ENCODE results near the gene ENDOV.

ENDOV gene

DNA sequence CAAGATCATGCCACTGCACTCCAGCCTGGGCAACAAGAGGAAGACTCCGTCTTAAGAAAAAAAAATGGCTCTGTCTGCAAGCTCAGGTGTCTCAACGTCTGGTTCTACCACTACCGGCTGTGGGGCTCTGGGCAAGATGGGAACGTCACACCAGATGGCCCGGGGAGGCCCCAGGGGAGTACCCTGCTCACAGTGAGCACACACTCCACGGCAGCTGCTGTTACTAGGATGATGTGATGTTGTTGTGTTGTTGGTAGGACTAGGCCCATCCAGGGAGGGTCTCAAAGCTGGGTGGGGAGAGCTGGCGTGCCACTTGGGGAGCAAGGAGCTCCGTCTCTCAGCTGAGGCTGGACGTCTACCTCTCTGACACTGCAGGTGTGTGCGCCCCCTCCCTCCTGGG, 70.9 kb downstream of the ENDOV start:
- no peak for DNase-seq (ENCODE audit: low spot score)

DNA sequence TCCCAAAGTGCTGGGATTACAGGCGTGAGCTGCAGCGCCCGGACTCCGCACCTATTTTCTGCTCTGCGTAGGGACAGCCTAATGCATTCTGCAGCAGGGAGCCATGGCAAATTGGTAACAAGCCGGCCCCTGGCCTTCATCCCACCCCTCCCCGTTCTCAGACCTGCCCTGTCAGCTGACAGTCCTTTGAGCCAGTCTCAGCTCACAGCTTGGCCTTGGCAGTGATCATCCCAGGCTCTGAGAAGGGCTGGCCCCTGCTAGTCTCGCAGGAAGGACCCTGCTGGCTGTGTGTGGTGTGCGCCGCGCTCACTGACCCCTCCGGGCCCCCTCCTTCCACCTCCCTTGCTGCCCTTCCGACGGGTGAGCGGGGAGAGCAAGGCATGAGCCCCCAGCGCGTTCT, 71.7 kb downstream of the ENDOV start:
- no peak for DNase-seq (ENCODE audit: low spot score)

GRCh38 chr17:80487511-80487910, 72.5 kb downstream of the ENDOV start:
- no peak for DNase-seq (ENCODE audit: low spot score)
